Body of pancreas (tissue), 4 donors: ENCODE data around the gene HERC3.

ENCODE experiments used
- CTCF ChIP-seq, 7 experiments: fragments of 450-650 bp in 4 of 7; fragments of 200-600 bp in 3 of 7; sonication (generic) in 3 of 7; IDR thresholded peaks; one replicate each; pipeline ENCODE4 v1.5.1; 2016 to 2019; ENCODE audit warnings: antibody characterized with exemption in 7 of 7
- POLR2A ChIP-seq, 3 donors: fragments of 450-650 bp; IDR thresholded peaks; one replicate each; pipeline ENCODE4 v1.6.1; 2016; ENCODE audit warnings: antibody characterized with exemption in 3 of 3, mild to moderate bottlenecking in 2 of 3

GRCh38 chr4:88582493-88582892, 9.8 kb upstream of the HERC3 start:
- TF ChIP-seq POLR2A (IDR thresholded peaks at IDR 0.05) (no peak), CTCF (IDR thresholded peaks at IDR 0.05) (no peak)
